GM19193 (cell line): ENCODE measurements around the gene LNX1.

Source experiments
- POLR2A ChIP-seq: IDR thresholded peaks from 4 replicates; pipeline ENCODE4 v1.6.1; 2011; ENCODE audit not compliant: insufficient read depth, insufficient read length; ENCODE audit errors: extremely low read depth

LNX1 gene

GRCh38 chr4:53557669-53558064 lies 33.6 kb downstream of the LNX1 start:
- no peak for TF ChIP-seq POLR2A

DNA sequence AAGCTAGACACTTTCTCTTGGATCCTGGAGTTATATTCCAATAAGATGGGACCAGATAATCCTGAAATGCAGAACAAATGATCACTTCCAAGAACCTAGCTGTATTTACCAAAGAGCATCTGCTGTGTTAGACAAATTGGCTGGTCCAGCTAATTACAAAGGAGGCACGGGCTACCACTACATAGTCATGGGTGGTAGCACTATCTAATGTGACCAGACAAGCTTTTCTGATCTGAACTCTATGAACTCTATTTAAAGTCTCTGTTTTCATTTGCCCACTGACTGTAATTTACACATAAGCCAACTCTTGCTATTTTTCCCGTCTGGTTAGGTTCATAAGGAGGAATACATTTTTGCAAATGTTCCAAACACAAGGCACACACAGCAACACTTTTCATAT lies 34.6 kb downstream of the LNX1 start:
- TF ChIP-seq POLR2A = no peak

DNA sequence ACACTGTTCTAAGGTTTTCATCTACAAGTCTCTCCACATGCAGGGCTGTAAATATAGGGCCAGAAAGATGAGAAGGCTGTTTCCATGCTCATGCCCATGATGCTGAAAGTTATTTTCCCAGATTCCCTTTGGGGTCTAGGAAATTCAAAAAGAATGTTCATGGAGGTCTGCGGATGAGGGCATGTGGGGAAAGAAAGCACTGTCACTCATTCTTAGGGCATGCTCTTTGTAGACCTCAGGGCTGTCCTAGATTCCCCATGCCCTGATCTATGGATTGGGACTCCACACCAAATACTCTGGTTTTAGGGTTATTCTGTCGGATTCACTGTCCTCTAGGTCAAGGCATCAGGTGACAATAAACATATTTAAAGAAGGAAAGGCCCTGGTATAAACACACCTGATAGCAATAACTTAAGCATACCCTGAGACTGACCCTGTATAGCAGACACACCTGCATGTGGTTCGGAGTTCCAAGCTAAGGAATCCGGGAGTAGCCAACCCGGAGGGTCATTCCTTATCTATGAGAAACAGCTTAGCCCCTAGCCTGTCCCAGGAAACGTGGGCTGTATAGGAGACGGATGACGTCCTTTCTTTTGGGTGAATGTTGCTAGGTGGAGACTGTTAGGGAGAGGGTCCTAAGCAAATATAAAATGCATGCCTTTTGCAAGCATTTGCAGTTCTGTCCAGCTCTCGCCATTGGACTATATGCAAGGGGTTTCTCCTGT lies 37.6 kb downstream of the LNX1 start:
- TF ChIP-seq POLR2A = no peak

DNA sequence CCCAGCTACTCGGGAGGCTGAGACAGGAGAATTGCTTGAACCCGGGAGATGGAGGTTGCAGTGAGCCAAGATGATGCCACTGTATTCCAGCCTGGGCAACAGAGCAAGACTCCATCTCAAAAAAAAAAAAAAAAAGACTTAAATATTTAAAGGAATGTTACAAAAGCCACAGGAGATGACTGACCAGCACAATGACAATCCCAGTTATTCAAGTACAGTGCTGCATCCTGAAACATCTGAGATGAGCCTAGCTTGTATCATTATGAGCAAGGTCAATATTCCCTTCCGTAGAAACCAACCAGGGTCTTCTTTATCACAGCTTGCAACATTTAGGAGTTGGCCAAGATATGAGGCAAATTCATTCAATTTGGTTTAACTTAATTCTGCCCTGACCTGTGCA lies 38.6 kb downstream of the LNX1 start:
- TF ChIP-seq POLR2A = no peak

- TF ChIP-seq POLR2A = no peak
Measured at GRCh38 chr4:53551958-53552357, 39.3 kb downstream of the LNX1 start.

DNA sequence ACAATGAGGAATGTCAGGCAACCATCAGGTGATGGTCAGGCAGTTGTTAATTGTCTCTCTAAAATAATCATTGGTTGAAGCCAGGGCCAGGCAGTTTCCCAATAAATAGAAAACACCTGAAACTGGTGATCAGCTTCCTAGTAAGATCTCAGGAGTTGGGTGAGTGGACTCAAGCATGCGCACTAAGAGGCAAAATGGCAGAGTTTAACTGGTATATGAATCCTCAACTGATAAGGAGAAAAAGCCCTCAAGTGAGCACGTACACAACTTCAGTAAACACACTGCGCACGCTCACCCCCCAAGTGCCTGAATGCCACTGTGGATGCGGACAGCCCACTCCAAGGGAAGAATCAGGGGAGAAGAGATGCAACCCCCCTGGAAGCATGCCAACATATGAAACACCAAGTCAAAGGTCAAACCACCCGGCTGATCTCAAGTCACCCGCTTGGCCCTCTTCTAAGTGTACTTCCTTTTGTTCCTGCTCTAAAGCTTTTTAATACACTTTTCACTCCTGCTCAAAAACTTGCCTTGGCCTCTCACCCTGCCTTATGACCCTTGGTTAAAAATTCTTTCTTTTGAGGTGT lies 39.9 kb downstream of the LNX1 start:
- no peak for TF ChIP-seq POLR2A

- TF ChIP-seq POLR2A = no peak
Measured at GRCh38 chr4:53548662-53549061, 42.6 kb downstream of the LNX1 start.

GRCh38 chr4:53547983-53548382 lies 43.3 kb downstream of the LNX1 start:
- TF ChIP-seq POLR2A = no peak

DNA sequence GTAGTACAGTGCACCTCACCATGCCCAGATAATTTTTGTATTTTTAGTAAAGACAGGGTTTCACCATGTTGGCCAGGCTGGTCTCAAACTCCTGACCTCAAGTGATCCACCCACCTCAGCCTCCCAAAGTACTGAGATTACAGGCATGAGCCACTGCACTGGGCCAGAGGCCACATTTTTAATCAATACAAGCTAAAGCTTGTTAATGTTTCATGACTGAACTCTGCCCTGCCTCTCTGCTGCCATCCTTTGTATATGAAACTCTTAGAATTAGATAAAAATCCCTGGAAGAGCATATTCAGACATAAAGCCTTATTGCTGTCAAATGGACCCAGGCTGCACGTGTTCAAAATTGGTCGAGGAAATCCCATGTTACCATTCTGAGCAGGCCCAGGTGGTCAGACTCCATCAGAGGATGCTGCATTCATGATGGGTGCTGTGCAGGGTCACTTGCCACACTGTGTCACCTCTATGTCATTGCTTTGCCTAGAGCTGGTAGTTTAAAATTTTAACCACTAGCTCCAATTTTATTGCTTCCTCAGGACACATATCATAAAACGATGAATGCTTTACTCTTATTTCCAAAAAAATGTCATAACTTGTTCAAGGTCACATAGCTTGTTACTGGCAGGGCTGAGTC lies 45.2 kb downstream of the LNX1 start:
- no peak for TF ChIP-seq POLR2A

- TF ChIP-seq POLR2A = no peak
Measured at GRCh38 chr4:53545273-53545672, 46.0 kb downstream of the LNX1 start.

GRCh38 chr4:53543561-53543960 lies 47.7 kb downstream of the LNX1 start:
- no peak for TF ChIP-seq POLR2A

DNA sequence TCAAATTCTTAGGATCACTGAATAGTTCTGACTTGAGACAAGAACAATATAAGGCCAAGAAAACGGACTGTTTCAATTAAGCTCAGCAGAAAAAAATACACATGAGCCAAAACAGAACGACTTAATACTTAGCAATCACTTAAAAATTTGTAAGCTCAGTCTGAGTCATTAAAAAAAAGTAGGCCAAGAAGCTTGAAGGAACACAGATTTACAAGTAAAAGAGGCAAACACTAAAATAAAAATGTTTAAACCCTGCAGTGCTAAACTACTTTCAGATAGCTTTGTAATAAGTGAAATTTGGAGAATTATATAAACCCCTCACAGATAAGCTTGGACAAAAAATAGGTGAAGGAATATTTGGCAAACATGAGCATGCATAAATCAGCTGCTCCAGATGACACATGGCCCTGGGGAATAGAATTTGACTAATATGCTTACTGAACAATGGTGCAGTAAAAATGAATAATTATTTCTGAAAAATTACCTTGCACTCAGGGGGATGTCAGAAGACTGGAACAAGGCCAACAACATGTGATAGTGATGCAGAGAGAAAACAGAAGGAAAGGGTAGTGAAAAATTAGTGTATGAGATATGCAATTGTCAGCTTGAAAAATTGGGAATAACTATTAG lies 49.6 kb downstream of the LNX1 start:
- TF ChIP-seq POLR2A = no peak

DNA sequence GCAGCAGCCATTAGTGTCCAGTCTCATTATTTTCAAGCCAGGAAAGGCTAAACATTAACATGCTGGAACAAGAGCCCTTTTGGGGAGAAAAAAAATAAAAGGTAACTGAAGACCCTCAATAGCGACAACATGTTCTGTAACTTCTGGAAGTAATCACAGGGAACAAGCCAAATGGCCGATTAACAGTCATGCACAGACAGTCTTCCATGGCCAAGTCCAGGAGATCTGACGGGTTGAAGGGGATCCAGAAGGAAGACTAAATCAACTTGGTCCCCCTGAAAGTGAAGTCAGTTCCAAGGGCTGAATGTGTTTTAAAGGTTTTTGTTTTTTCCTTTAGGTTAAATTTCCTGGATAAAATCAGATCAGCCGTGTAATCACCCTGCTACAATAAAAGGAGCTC lies 52.5 kb downstream of the LNX1 start:
- TF ChIP-seq POLR2A = no peak

DNA sequence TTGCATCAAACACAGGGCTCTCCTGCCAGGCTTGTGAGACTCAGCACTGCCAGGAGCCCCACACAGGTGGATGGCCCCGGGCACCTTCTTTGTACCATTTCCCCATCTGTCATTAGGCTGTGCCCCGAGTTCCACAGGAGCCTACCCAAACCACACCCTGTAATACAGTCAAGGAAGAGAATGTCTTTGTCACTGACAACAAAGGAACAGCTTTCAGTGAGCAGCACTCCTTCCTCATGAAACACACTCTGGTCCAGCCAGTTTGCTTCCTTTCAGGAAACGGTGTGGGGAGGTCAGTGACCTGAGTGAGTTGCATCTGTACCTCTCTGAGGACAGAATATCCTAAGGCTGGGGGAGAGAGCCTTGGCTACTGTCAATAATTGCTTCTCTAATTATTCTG lies 53.7 kb downstream of the LNX1 start:
- no peak for TF ChIP-seq POLR2A

DNA sequence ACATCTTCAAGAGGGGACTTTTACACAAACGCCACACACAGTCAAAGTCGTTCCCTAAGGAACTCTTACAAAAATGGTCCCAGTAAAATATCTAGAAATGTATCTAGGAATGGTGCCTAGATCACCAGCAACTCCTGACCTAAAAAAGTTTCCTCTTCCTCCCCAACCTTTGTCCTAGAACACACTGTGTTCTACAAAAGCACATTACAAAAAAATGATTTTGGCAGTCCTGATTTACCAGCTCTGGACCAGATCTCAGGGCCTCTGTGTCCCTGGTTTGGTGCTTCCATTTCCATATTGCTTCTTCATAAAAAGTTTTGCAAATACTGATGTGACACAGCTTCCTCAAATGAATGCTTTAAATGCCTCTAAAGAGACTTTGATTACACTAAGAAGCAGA lies 55.0 kb downstream of the LNX1 start:
- no peak for TF ChIP-seq POLR2A

GRCh38 chr4:53535567-53535966 lies 55.7 kb downstream of the LNX1 start:
- no peak for TF ChIP-seq POLR2A
